Activated CD4-positive, alpha-beta T cell treated with anti-CD3 and anti-CD28 coated beads, Interleukin-10, Interleukin-2, amounts not matched to agents 100 ng/mL and 50 ng/mL, durations not matched to agents 16 hours and 8 hours (primary cell): ENCODE data around the gene NPEPPS.

Source experiments
- DNase-seq: peaks from one replicate; pipeline ENCODE4 v3.0.0-alpha.2; 2020

Gene NPEPPS

DNA sequence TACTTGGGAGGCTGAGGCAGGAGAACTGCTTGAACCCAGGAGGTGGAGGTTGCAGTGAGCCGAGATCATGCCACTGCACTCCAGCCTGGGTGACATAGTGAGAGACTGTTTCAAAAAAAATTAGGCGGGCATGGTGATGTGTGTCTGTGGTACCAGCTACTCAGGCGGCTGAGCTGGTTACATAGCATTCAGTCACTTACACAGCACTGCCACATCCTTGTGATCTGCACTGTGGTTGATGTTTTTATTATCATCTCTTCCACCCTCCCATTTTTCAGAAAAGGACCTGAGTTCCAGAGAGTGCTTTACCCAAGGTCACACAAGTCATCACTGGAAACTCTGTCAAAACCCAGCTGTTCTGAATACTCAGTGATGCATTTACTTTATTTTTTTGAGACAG is 104.0 kb downstream of the NPEPPS start:
- no peak for DNase-seq

DNA sequence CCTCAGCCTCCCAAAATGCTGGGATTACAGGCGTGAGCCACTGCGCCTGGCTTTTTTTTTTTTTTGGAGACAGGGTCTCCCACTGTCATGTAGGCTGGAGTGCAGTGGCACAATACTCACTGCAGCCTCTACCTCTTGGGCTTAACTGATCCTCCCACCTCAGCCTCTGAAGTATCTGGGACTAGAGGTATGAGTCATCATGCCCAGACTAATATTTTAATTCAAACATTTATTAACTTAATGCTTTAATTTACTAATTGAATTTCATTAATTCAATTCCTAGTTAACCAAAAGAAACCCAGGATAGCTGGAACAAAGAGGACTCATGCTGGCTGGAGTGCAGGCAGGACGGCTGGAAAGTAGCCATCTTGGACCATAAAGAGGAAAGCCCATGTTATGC is 104.8 kb downstream of the NPEPPS start:
- DNase-seq, result no peak

DNA sequence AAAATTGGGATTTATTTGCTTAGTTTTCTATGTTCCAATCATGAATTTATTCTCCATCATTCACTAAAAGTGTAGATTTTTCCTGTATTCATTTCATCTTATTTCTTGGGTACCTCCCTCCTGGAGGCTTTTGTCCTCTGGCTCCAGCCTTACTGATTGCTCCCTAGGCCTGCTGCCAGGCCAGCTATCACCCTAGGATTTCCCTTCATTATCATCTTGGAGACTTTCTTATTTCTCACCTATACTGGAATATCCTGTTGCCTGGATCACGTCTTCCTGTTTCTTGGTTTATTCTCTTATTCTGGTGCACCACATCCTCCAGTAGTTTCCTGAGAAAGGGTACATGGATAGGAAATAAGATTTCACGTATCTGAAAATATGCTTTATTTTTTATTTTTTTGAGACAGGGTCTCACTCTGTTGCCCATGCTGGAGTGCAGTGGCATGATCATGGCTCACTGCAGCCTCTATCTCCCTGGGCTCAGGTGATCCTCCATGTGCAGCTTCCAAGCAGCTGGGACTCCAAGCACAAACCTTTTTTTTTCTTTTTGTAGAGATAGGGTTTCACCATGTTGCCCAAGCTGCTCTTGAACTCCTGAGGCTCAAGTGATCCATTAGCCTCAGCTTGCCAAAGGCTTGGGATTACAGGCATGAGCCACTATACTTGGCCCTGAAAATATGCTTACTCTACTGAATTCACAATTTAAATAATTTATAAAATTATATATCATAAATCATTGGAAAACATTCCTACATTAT is 105.5 kb downstream of the NPEPPS start:
- no peak for DNase-seq

DNA sequence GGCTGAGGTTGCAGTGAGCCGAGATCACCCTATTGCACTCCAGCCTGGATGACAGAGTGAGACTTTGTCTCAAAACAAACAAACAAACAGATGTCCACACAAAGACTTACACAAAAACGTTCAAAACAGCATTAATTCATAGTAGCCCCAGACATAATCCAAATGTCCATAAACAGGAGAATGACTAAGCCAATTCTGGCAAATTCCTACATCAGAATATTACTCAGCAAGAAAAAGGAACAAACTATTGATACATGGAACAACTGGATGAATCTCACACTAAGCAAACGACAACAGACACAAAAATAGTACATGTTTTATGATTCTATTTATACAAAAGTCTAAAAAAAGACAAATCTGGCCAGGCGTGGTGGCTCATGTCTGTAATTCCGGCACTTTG is 108.0 kb downstream of the NPEPPS start:
- DNase-seq, result no peak

DNA sequence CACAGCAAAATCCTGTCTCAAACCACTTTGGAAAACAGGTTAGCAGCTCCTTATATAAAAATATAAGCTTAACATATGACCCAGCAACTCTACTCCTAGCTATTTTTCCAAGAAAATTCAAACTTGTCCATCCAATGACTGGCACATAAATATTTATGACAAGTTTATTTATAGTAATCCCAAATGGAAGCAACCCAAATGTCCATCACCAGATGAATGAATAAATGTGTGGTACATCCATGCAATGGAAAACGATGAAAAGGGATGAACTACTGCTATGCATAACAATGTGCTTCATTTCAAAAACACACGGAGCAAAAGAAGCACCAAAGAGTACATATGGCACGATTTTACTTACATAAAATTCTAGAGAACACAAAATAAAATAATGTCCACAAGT is 109.2 kb downstream of the NPEPPS start:
- DNase-seq, result no peak

DNA sequence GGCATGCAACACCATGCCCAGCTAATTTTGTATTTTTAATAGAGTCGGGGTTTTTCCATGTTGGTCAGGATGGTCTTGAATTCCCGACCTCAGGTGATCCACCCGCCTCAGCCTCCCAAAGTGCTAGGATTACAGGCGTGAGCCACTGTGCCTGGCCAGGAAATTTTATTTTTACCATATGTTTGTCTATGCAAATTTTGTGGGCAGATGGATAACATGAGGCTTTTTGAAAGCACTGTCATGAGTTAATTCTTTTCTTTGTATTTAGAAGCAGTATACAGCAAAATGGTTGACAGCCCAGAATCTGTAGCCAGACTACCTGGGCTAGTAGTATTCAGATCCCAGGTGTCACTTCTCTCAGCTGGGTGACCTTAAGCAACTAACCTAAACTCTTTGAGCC is 110.3 kb downstream of the NPEPPS start:
- DNase-seq, result no peak

DNA sequence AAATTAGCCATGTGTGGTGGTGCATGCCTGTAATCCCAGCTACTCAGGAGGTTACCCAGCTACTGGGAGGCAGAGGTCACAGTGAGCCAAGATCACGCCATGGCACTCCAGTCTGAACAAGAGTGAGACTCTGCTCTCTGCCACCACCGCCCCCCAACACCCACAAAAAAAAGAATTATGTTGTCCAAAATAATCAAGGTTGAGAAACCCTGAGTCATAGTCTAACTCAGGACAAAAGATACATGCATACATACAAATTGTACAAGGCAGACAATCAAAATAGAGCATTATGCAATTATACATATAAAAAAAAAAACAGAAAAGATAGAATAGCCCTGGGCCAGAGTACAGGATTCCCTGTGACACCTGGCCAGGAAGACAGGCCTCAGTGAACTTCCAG is 112.2 kb downstream of the NPEPPS start:
- no peak for DNase-seq

DNA sequence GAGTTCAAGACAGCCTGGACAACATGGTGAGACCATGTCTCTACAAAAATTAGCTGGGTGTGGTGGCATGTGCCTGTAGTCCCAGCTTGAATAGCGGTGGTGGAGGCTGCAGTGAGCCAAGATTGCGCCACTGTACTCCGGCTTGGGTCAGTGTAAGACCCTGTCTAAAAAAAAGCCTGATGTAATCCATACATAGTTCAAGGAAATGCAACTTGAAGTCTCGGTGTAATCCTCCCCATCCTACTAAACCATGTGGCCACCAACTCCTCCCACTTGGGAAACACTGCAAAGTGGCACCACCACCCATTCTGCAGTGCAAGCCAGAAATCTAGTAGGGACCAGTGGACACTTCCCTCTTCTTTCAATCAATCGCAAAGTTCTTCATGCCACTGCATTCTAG is 113.4 kb downstream of the NPEPPS start:
- no peak for DNase-seq

DNA sequence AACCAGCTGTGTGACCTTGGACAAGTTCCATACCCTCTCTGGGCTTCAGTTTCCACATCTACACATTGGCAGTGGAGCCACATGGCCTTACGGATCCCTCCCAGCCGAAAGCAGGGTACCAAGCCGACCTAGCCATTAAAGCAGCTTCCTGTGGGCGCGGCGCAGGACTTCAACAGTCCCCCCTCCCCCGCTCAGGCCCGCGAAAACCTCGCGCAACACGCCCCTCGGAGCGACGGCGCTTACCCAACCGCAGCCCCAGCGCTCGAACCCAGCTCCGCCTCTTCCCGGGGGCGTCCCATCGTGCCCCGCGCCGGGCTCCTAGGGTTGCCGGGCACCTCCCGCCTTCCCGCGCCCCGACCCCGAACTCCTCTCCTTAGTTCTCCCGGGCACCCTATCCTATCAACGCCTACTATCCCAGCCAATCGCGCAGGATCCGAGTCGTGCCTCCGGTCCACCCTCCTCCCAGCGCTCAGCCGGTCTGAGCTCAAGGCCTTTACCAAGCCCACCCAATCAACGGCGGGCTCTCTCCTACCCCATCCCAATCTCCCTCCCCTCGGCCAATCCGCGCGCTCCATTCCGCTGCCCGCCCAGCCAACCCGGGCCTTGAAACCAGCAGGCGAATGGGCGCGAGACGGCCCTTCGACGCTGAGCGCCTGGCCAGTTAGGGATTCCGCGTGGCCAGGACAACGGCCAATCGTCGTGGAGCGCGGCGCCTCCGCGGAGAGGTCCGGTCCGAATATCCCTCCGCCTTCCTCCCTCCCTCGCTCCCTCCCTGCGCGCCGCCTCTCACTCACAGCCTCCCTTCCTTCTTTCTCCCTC is 118.5 kb downstream of the NPEPPS start, which contains the start of gene KPNB1:
Gene KPNB1, plus strand, starts transcription at position 767 of the 819 bp plus-strand sequence. CDS start 326 bp downstream, outside the sequence.
- peak; percentile 100 for DNase-seq

DNA sequence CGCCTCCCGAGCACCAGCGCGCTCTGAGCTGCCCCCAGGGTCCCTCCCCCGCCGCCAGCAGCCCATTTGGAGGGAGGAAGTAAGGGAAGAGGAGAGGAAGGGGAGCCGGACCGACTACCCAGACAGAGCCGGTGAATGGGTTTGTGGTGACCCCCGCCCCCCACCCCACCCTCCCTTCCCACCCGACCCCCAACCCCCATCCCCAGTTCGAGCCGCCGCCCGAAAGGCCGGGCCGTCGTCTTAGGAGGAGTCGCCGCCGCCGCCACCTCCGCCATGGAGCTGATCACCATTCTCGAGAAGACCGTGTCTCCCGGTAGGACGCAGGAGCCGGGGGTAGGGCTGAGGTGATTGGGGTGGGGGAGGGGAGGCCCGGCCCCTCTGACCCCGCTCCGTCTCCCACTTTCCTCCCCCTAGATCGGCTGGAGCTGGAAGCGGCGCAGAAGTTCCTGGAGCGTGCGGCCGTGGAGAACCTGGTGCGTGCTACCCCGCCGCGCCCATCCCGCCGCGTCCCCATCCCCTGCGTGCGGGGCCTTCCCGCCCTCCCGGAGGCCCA is 119.1 kb downstream of the NPEPPS start:
- DNase-seq, result no peak

DNA sequence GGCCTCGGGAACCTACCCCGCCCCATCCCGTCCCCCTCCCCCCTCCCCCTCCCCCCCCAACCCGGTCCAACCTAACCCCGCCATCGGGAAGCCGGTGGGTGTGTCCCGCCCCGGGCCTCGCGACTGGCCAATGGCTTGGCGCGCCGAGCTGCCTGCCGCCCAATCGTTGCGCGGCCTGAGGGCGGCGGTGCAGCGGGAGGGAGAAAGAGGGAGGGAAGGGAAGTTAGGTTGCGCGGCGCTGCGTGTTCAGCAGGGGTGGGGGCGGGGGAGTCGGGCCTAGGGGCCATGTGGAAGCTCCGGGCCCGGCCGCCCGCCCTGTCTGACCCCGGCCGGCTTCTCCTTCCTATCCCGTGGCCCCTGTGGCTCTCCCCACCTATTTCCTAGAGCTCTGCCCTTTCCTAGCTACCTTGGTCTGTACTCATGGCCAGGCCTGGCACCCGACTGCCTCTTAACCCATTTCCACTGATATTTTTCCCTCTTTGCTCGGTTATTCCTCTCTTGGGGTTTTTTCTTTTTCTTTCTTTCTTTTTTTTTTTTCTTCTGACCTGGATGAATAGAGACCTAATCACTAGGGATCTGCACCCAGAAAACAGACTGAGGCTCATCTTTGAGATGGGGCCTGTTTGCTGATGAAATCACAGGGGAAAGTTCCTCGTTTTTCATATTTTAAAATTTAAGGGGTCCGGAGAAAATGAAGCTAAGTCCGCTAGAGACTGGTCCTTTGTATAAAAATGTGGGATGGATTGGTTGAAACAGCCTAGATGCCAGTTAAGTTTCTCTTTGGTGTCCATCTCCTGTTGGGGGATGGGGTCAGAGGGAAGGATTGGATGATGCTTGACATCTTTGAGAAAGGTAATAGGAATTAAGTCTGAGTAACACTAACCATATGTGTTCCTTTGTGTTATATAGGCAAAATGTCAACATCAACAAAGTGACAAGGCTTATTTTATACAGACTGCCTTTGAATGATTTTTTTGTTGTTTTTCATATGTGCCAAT is 119.9 kb downstream of the NPEPPS start:
- DNase-seq, result peak; percentile 98

DNA sequence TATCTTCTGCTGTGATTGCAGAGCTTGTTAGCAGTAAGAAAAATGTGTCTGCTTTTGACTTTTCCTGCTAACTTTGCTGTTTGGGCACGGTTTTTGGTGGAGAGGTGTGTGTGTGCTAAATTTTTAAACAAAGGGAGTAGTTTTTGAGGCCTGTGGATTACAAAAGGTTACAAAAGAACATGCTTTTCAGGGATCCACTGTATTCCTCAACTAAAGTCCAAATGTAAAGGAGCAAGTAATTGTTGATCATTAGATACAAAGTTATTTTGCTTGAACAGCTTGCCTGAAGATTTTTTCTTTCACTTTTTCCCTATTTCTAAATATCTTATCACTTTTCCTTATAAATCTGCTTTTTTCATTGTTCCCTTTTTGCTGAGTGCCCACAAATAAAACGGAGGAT is 120.8 kb downstream of the NPEPPS start:
- DNase-seq, result no peak

DNA sequence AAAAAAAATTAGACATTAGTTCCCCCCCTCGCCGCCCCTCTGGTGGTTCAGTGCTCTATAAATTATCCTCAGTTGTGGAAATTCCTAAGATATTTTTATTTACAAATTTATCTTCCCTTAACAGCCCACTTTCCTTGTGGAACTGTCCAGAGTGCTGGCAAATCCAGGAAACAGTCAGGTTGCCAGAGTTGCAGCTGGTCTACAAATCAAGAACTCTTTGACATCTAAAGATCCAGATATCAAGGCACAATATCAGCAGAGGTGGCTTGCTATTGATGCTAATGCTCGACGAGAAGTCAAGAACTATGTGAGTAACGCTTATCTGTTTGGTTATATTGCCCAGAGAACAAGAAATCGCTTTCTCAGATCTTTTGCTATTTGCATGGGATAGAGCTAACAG is 121.7 kb downstream of the NPEPPS start:
- no peak for DNase-seq

DNA sequence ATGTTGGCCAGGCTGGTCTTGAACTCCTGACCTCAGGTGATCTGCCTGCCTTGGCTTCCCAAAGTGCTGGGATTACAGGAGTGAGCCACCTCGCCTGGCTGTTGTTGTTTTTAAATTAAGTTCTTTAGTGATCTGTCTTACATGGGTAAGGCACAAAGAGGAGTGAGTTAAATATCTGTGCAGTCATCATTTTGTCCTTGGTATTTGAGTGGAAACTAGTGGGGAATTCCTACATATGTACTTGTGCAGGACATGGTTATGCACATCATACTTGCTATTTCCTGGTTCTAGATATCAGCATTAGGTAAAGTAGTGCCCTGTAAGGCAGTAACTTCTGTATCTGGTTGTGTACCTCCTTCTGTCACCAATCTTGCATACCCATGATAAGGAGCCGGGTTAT is 122.5 kb downstream of the NPEPPS start:
- DNase-seq, result no peak

DNA sequence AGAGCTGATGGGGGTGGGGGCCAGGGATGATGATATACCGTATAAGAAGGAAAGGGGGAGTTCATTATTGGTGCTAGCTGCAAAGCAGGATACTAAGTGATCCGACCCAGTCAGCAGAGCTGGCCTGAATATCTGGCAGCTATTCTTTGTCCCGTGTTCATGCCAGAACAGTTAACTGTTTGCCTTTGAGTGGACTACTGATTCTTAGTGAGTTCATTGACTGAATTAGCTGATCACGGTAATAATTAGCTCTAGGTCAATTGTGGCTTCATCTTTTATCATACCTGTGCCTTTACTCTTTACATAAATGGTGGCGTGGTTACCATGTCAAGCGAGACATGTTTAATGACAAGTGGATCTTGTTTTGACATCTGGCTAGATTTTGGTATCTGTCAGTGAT is 124.1 kb downstream of the NPEPPS start:
- DNase-seq, result no peak

DNA sequence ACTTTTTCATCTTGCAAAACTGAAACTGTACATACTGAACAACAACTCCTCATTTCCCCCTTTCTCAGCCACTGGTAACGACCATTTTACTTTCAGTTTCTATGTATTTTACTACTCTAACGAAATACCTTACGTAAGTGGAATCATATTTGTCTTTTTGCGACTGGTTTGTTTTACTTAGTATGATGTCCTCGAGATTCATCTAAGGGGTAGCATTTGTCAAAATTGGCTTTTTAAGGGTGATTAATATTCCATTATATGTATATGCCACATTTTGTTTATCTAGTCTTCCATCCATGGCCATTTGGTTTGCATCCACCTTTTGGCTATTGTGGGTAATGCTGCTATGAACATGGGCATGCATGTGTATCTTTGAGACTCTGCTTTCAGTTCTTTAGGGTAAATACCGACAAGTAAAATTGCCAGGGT is 129.2 kb downstream of the NPEPPS start:
- DNase-seq, result peak; percentile 71

DNA sequence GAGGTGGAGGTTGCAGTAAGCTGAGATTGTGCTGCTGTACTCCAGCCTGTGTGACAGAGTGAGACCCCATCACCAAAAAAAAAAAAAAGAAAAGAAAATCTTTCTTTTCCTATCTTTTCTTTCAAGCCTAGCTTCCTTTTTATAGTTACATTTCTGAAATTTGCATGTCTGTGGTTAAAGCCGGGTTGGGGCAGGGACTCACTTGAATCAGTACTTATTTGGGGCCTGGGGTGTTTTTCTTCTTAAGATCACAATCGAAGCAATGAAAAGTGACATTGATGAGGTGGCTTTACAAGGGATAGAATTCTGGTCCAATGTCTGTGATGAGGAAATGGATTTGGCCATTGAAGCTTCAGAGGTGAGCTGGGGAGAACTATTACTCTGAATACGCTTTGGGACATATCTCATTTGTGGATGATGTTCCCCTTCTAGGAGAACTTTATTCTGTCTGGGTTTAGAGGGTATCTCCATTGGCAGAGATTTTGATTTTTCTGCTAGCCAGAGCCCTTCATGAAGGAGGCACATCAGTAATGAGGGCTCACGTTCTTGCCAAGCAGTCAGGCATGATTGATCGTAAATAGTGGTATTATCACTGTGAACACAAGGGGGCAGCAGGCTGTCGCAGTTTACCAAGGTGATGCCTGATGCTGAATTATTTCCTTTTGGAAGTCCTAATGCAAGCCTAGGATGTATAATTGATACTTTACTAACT is 133.2 kb downstream of the NPEPPS start:
- DNase-seq, result peak; percentile 76

DNA sequence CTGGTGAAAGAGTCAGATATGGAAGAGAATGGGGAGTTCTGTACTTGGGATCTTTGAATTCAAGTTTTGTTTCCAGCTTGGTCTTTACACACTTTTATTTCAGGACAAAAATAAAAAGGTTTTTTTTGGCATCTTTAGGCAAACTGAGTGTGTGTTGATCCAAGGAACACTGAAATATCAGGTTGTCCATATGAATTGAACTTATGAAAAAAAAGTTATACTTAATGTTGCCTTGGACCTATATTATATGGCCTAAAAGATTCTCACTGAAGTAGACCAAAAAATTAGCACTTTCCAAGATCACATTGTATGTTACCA is 133.7 kb downstream of the NPEPPS start:
- DNase-seq, result no peak

DNA sequence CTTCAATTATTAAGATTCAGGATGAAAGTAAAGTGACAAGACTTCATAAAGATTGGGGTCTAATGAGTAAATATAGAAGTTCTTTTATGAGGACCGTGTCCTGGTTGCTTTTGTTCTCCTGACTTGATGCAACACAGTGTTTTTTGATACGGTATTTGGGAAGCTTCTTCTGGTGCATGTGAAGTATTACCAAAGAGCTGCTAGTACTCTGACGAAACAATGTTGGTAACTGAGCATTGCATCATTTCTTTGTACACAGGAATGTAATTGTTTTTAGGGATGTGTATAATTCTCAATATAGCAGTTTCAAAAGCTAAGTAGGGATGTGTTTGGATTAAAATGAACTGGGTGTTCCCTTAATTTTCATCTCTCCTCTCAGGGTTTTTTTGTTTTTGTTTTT is 134.7 kb downstream of the NPEPPS start:
- no peak for DNase-seq

DNA sequence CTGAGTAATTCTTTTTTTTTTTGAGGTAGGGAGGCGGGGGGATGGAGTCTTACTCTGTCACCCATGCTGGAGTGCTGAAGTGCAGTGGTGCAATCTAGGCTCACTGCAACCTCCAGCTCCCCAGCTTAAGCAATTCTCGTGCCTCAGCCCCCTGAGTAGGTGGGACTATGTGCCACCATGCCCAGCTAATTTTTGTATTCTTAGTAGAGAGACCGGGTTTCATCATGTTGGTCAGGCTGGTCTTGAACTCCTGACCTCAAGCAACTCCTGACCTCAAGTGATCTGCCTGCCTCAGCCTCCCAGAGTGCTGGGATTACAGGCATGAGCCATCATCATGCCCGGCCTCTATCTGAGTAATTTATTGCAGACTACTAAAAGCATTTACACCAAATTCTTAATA is 138.2 kb downstream of the NPEPPS start:
- no peak for DNase-seq

DNA sequence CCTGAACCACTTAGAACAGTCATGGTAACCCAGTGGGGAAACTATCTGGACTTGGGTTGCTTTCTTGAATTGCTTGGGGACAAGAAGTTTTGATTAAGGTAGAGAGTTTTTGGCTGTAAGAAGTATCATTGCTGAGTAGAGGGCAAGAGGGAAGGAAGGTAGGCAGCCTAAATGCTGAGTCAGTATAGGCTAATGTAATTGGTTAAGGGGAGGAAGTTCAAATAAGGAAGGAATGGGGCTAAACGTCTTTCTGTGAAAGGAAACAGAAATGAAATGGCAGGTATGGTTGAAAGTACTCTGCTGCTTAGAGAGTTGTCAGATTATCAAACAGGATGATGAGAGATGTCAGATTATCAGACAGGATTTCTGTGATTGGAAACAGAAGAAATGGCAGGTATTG is 139.2 kb downstream of the NPEPPS start:
- DNase-seq, result peak; percentile 24
